Osteoblast (primary cell): Measurements from ENCODE around the gene CDHR3. TPM values are rescaled to one million over a fixed set of nuclear protein-coding genes. Genes with fewer than 3 reads are reported as not detected.
A peak's percentile ranks its signal among the peaks of the same experiment; 100 is the strongest.

Experiments used
- DNase-seq: peaks from one replicate; pipeline ENCODE4 v3.0.0; 2011; ENCODE audit warnings: low spot score, mixed read lengths; ENCODE audit not compliant: insufficient read length; ENCODE audit errors: missing footprints
- H2AFZ ChIP-seq: 2 replicates; pipeline ENCODE4 v1.6.0; 2011; ENCODE audit warnings: mild to moderate bottlenecking, low read length
- H3K27ac ChIP-seq: 2 replicates; pipeline ENCODE4 v1.5.1; 2011; ENCODE audit warnings: mild to moderate bottlenecking, low read depth, low read length, moderate library complexity
- H3K27me3 ChIP-seq: 2 replicates; pipeline ENCODE4 v1.6.0; 2012; ENCODE audit warnings: mild to moderate bottlenecking, control low read depth, inconsistent platforms, low read length, moderate library complexity; ENCODE audit not compliant: insufficient read depth
- H3K36me3 ChIP-seq: 2 replicates; pipeline ENCODE4 v1.5.1; 2011; ENCODE audit warnings: mild to moderate bottlenecking, low read length, control low read depth, moderate library complexity; ENCODE audit not compliant: insufficient read depth
- H3K4me1 ChIP-seq: 2 replicates; pipeline ENCODE4 v1.5.1; 2011; ENCODE audit warnings: mild to moderate bottlenecking, low read length, control low read depth, moderate library complexity; ENCODE audit not compliant: insufficient read depth
- H3K4me2 ChIP-seq: 2 replicates; pipeline ENCODE4 v1.6.0; 2011; ENCODE audit warnings: mild to moderate bottlenecking, low read length; ENCODE audit not compliant: insufficient read depth
- H3K4me3 ChIP-seq: fragments of 200-600 bp; sonication (generic); 3 replicates; pipeline ENCODE4 v1.5.1; 2012; ENCODE audit warnings: mild to moderate bottlenecking, low read length, inconsistent platforms; ENCODE audit not compliant: insufficient read depth
- H3K79me2 ChIP-seq: 2 replicates; pipeline ENCODE4 v1.6.0; 2012; ENCODE audit warnings: mild to moderate bottlenecking, low read length, control low read depth, inconsistent platforms; ENCODE audit not compliant: insufficient read depth
- H3K9me3 ChIP-seq: 2 replicates; pipeline ENCODE4 v1.5.1; 2011; ENCODE audit warnings: low read depth, low read length, control low read depth
- H4K20me1 ChIP-seq: 2 replicates; pipeline ENCODE4 v1.6.0; 2012; ENCODE audit warnings: mild to moderate bottlenecking, low read length, control low read depth; ENCODE audit not compliant: insufficient read depth
- total RNA-seq: library from RNA; depleted of rRNA; stranded (reverse); fragments of >200 nt; gene quantifications from 2 replicates; pipeline ENCODE4 v1.2.3, GENCODE V29; 2012
- TF ChIP-seq, protein P1 (sequence below): IDR thresholded peaks from 2 replicates; pipeline ENCODE4 v1.5.1; 2011; ENCODE audit warnings: mild to moderate bottlenecking, low read depth, low read length, moderate library complexity; ENCODE audit errors: extremely low read depth

The CDHR3 gene
- total RNA-seq, 1 donor = 8.3 TPM

DNA sequence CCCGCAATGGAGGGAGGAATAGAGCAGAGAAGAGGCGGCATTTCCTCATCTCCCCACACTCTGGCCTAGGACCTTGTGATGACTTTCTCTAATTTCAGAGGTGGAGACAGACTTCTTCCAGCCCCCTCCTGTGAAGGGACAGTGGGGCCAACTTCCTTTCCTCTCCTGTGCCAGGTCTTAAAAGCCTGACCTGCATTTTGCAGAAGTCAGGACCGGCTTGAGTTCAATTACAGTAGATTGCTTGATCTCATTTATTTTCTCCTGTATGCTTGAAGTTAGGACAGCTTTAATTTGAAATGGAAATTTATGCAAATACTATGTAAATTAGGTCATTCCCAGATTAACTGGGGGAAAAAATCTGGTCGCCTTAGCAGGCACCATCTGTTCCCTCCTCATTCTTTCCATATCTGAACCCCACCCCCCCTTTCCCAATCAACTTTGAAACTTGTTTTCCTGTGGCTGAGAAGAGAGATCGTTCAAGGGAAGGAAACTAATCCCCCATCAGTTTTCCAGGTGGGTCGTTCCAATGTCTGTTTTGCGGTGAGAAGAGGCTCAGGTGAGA is 92.0 kb downstream of the CDHR3 start:
- no peak overlapping the region for H3K4me3 ChIP-seq
- no peaks in the 10 kb centered on the region for H3K79me2 ChIP-seq
- DNase-seq = no peak
- H3K4me1 ChIP-seq = peaks cover 16% of the 10 kb centered on the region
- no peaks in the 10 kb centered on the region for H4K20me1 ChIP-seq
- H3K4me2 ChIP-seq = no peak overlapping the region
- TF ChIP-seq, protein P1, sequence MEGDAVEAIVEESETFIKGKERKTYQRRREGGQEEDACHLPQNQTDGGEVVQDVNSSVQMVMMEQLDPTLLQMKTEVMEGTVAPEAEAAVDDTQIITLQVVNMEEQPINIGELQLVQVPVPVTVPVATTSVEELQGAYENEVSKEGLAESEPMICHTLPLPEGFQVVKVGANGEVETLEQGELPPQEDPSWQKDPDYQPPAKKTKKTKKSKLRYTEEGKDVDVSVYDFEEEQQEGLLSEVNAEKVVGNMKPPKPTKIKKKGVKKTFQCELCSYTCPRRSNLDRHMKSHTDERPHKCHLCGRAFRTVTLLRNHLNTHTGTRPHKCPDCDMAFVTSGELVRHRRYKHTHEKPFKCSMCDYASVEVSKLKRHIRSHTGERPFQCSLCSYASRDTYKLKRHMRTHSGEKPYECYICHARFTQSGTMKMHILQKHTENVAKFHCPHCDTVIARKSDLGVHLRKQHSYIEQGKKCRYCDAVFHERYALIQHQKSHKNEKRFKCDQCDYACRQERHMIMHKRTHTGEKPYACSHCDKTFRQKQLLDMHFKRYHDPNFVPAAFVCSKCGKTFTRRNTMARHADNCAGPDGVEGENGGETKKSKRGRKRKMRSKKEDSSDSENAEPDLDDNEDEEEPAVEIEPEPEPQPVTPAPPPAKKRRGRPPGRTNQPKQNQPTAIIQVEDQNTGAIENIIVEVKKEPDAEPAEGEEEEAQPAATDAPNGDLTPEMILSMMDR = no peak
- H3K9me3 ChIP-seq = no peaks in the 10 kb centered on the region
- H2AFZ ChIP-seq = no peak overlapping the region
- no peaks in the 10 kb centered on the region for H3K36me3 ChIP-seq
- H3K27ac ChIP-seq = no peak overlapping the region
- peaks cover 11% of the 10 kb centered on the region for H3K27me3 ChIP-seq

DNA sequence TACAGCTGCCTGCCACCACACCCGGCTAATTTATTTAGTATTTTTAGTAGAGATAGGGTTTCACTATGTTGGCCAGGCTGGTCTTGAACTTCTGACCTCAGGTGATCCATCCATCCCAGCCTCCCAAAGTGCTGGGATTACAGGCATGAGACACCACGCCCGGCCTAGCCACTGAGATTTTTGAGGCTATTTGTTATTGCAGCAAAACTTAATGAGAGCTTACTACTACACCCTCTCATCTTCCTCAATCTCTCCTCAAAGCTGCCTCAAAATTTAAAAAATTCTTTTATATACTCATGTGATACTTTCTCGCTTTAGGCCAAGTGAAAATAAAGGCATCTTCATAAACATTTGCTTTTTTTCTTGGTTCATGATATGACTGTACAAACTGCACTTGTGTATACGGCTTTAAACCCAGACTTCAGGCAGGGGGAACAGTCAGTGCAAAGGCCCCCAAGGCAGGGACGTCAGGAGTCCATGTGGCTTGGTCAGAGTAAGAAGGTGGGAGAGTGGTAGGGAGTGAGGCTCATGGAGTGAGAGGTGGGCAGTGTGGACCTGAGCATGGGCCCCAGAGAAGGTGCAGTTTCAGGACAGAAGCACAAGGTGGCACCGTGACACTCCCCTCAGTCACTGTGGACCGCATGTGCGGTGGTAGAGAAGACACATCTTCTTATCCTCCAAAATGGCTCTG is 93.6 kb downstream of the CDHR3 start:
- Histone ChIP-seq H3K4me3 (no peak overlapping the region), H3K36me3 (no peaks in the 10 kb centered on the region), H2AFZ (peak overlapping the region; percentile 43), H3K27ac (no peak overlapping the region), H4K20me1 (no peaks in the 10 kb centered on the region), H3K9me3 (no peaks in the 10 kb centered on the region), H3K4me1 (peaks cover 3% of the 10 kb centered on the region), H3K27me3 (peaks cover 11% of the 10 kb centered on the region), H3K4me2 (peak overlapping the region; percentile 60), H3K79me2 (no peaks in the 10 kb centered on the region)
- TF ChIP-seq, protein P1 = peak; percentile 88
- DNase-seq = peak; percentile 97

DNA sequence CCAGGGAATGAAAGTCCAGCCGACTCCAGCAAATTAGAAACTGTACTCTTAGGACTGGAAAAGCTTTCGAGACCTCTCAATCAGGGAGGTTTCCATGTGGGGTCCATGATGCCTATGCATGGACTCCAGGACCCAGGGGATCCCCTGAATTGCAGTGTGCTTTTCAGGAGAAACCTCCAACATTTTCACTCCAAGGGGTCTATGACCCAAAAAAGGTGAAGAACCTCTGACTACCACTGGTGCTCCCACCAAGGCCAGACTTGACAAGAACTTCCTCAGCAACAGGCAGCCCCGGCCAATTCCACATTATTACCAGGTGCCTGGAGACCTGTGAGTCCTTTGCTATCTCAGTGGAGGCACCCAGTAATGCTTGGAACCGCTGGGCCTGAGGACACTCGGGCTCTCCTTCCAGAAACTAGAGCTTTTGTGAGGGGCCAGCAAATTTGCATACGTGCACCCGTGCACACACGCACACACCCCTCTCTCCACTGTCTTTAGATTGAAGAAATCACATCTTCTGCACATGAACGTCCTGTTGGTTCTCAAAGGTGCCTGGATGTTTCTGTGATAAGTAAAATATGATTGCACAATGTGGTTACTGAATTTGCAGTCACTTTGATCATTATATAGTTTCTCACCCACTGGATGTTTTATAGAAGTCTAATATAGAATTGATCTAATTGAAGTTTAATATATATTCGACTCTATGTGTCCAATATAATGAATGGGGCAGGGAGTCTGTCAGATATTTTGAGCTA is 94.3 kb downstream of the CDHR3 start:
- no peak for DNase-seq
- Histone ChIP-seq H2AFZ (peak overlapping the region; percentile 43), H3K27me3 (peaks cover 11% of the 10 kb centered on the region), H3K36me3 (no peaks in the 10 kb centered on the region), H3K27ac (no peak overlapping the region), H4K20me1 (no peaks in the 10 kb centered on the region), H3K9me3 (no peaks in the 10 kb centered on the region), H3K4me2 (peak overlapping the region; percentile 60), H3K79me2 (no peaks in the 10 kb centered on the region), H3K4me1 (peaks cover 3% of the 10 kb centered on the region), H3K4me3 (no peak overlapping the region)
- TF ChIP-seq, protein P1 = no peak
